ES-I3 (cell line): Measurements from ENCODE around the gene EYS.
"Not testable (repeated sequence)": the region's sequence is repeated elsewhere in the genome, so short reads cannot be mapped to it uniquely, and the experiment has no call there.

Experiments used
- H3K36me3 ChIP-seq: 2 replicates; pipeline ENCODE4 v1.6.1; 2013; ENCODE audit warnings: mild to moderate bottlenecking, low read length, control low read depth, moderate library complexity; ENCODE audit not compliant: insufficient read depth
- H3K4me1 ChIP-seq: 2 replicates; pipeline ENCODE4 v1.6.1; 2013; ENCODE audit warnings: mild to moderate bottlenecking, control low read depth, low read length; ENCODE audit not compliant: insufficient read depth
- H3K9ac ChIP-seq: 2 replicates; pipeline ENCODE4 v1.6.1; 2013; ENCODE audit warnings: low read depth, mild to moderate bottlenecking, low read length, moderate library complexity
- H3K9me3 ChIP-seq: 2 replicates; pipeline ENCODE4 v1.6.1; 2013; ENCODE audit warnings: mild to moderate bottlenecking, low read length, moderate library complexity; ENCODE audit not compliant: control insufficient read depth, insufficient read depth

Gene EYS

DNA sequence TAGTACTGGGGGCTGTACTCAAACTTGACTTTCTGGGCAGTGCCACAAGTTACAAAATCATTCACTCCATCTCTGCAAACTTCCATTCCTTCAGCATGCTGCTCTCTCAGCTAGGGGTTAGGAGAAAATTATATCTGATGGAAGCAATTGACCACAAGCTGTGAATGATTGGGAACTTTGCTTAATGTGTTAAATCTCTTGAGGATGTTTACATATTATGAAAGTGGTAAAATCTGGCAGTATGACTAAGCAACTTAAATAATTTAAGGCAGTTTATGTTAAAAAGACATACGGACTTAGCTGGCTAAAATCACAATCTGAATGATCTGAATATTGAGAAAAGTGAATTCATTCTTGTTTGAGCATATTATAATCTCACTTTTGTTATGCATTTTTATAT lies 1656.4 kb downstream of the EYS start:
- Histone ChIP-seq H3K9ac (no peak overlapping the region), H3K9me3 (no peaks in the 10 kb centered on the region), H3K36me3 (no peaks in the 10 kb centered on the region), H3K4me1 (no peaks in the 10 kb centered on the region)

DNA sequence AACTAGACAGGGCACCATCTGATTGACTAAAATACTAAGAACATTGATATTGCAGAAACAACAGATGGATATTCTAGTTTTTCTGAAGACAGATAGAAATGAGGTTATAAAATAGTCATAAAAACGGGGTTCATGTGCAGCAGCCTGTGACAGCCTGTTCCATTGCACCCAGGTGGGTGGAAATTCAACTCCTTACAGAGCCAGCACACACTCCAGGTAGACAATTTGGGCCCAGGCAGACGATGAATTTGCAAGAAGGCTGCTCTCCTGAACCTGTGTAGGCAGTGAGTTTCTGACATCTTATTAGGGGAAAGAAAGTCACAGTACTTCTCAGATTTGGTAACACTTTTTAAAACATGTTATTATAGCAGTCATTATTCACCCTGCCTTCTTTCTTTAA lies 1657.3 kb downstream of the EYS start:
- Histone ChIP-seq H3K4me1 (no peaks in the 10 kb centered on the region), H3K9ac (no peak overlapping the region), H3K9me3 (no peaks in the 10 kb centered on the region), H3K36me3 (no peaks in the 10 kb centered on the region)

DNA sequence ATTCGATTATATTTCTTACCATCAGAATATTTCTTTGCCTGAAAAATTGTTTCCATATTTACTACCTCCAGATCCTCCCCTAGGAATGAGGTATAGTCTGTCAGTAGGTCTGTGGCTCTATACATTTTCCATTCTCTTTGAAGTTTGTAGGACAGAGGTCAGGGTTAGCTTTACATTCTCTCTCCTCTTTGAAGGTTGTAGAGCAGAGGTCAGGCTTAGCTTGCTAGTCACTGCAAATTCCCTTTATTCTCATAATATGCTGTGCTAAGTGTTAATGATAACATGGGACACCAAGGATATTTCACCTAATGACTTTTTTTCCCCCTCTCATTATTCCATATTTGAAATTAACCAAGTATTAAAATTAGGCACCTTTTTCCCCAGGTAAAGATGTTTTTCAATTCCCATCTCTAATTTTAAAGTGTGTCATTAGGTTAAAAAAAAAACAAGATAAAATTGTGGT lies 1660.2 kb downstream of the EYS start:
- no peaks in the 10 kb centered on the region for H3K36me3 ChIP-seq
- no peak overlapping the region for H3K9ac ChIP-seq
- H3K4me1 ChIP-seq, result no peaks in the 10 kb centered on the region
- no peaks in the 10 kb centered on the region for H3K9me3 ChIP-seq

DNA sequence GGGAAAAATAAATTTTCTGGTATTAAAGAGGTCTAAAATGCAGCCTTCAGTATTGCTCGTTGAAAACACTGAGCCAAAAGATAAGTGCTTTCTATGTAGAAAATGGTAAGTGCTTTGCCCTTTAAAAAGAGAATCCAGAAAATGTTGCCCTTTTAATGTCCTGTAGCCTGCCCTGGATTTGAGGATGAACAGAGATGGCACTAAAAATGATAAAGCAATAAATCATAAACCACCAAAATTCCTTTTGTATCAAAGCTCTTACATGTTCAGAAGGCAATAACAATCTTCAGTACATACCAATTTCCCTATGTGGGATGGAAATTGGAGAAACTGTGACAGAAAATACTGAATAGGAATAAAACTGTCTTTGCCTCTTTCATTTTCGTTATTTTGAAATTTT lies 1665.7 kb downstream of the EYS start:
- no peak overlapping the region for H3K9ac ChIP-seq
- H3K9me3 ChIP-seq, result no peaks in the 10 kb centered on the region
- H3K4me1 ChIP-seq, result no peaks in the 10 kb centered on the region
- no peaks in the 10 kb centered on the region for H3K36me3 ChIP-seq

DNA sequence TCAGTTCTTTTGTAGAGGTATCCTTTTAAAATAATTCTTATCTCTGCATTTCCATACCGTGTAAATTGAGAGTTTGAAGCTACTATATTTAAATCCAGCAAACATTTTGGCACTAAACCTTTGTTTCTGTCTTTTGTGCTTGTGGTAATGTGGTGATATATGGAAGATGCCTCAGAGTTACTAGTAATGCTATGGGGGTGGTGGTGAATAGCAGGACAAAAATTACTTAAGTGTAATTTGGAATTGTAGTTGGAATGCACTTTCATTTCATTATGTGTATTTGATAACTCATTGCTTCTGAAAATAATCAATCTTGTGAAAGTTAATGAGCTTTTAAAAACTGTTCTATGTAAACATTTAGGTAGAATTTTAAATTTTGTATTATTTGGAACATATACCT lies 1666.9 kb downstream of the EYS start:
- Histone ChIP-seq H3K9ac (no peak overlapping the region), H3K36me3 (no peaks in the 10 kb centered on the region), H3K9me3 (no peaks in the 10 kb centered on the region), H3K4me1 (no peaks in the 10 kb centered on the region)

DNA sequence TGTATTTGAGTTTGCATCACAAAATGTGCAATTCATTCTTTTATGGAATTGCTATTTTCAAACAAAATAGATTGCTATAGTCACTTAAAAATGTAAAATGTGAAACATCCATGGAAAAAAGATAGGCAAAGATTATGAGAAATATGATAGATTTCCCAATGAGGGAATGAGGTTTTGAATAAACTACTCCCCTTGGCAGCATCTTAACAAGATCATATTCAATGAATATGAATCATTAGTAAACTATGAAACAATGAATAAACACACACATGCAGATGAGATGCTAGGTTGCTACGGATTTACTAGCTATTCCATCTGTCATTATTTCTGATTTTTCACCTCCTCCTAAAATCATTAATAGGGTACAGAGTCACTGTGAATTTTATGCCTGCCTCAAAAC lies 1669.6 kb downstream of the EYS start:
- Histone ChIP-seq H3K9me3 (no peaks in the 10 kb centered on the region), H3K36me3 (no peaks in the 10 kb centered on the region), H3K9ac (no peak overlapping the region), H3K4me1 (no peaks in the 10 kb centered on the region)

DNA sequence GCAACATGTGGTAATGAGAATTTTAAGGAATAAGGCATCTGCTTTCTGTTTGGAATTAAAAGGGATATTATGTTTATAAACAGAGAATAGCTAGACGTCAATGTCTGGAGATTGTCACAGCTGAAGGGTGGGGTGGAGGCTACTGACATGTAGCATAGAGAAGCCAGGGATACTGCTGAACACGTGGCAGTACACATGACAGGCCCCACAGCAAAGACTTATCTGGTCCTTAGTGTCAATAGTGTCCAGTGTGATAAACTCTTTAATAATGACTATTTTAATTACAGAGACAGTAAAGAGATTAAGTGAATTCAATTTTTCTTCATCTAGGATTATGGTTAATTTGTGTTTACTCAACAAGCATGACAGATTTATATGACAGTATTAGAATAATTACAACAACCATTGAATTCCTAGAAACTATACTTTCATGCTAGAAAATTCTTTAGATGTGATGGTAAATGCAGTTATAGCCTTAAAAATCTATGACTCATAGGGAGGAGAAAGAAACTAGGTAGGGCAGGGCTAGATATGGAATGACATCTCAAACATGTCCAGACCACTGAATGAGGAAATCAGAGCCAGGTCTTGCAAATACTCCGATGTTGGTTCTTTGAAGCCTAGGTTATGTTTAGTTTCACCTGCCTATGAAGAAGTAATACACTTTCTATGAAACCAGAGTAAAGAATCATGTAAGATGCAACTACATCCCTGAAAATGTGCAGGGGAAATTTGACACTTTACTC lies 1671.9 kb downstream of the EYS start:
- H3K4me1 ChIP-seq, result no peaks in the 10 kb centered on the region
- no peaks in the 10 kb centered on the region for H3K9me3 ChIP-seq
- no peak overlapping the region for H3K9ac ChIP-seq
- no peaks in the 10 kb centered on the region for H3K36me3 ChIP-seq

DNA sequence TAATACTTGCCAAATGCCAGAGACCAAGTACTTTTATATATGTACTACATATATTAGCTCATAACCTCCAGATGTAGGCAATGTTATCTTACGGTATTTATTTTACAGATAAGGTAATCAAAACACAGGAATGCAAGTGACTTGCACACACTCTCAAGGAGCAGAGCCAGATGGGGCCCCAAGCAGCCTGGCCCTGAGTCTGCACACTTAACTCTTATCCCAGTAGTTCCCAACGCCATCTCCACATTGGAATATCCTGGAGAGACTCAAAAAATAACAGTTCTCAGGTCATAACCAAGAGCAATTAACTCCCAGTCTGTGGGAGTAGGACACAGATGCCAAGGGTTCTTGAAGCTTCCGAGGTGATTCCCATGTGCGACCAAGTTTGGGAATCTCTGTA lies 1672.7 kb downstream of the EYS start:
- Histone ChIP-seq H3K4me1 (no peaks in the 10 kb centered on the region), H3K9me3 (no peaks in the 10 kb centered on the region), H3K36me3 (no peaks in the 10 kb centered on the region), H3K9ac (no peak overlapping the region)

DNA sequence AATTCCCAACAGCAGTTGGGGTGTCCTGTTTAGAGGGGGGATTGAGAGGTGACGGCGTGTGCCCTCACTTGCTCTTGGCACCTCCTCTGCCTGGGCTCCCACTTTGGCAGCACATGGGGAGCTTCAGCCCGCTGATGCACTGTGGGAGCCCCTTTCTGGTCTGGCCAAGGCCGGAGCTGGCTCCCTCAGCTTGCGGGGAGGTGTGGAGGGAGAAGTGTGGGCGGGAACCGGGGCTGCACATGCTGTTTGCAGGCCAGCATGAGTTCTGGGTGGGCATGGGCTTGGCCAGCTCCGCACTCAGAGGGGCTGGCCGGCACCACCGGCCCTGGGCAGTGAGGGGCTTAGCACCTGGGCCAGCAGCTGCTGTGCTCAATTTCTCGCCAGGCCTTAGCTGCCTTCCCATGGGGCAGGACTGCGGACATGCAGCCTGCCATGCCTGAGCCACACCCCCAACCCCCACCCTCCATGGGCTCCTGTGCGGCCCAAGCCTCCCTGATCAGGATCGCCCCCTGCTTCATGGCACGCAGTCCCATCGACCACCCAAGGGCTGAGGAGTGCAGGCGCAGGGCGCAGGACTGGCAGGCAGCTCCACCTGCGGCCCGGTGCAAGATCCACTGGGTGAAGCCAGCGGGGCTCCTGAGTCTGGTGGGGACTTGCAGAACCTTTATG lies 1675.9 kb downstream of the EYS start:
- not testable (repeated sequence) for H3K9me3 ChIP-seq, H3K4me1 ChIP-seq, H3K9ac ChIP-seq, H3K36me3 ChIP-seq

DNA sequence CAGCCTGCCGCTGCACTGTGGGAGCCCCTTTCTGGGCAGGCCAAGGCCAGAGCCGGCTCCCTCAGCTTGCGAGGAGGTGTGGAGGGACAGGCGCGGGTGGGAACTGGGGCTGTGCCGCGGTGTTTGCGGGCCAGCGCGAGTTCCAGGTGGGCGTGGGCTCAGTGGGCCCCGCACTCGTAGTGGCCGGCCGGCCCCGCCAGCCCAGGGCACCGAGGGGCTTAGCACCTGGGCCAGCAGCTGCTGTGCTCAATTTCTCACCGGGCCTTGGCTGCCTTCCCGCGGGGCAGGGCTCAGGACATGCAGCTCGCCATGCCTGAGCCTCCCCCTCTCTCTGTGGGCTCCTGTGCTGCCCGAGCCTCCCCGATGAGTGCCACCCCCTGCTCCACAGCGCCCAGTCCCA lies 1683.3 kb downstream of the EYS start:
- H3K4me1 ChIP-seq, result no peaks in the 10 kb centered on the region
- H3K9me3 ChIP-seq, result no peaks in the 10 kb centered on the region
- no peak overlapping the region for H3K9ac ChIP-seq
- H3K36me3 ChIP-seq, result no peaks in the 10 kb centered on the region

DNA sequence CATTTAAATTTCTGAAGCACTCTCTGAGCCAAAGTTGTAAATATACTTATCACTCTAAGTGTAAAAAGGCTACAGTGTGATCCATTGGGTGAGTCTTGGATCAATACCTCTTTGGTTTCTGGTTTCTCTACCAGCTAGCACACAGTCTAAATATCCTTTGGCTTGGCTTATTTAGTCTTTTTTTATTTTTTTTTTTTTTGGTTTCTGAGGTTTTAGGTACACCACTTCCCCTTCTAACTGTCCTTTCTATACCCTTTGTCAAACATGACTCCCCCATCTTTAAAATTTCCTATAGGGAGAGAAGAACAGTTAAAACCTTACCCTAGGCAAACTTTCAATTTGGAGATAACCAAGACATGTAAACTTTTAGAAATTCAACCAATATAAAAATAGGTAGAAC lies 1692.4 kb downstream of the EYS start:
- Histone ChIP-seq H3K4me1 (no peaks in the 10 kb centered on the region), H3K36me3 (no peaks in the 10 kb centered on the region), H3K9me3 (no peaks in the 10 kb centered on the region), H3K9ac (no peak overlapping the region)

DNA sequence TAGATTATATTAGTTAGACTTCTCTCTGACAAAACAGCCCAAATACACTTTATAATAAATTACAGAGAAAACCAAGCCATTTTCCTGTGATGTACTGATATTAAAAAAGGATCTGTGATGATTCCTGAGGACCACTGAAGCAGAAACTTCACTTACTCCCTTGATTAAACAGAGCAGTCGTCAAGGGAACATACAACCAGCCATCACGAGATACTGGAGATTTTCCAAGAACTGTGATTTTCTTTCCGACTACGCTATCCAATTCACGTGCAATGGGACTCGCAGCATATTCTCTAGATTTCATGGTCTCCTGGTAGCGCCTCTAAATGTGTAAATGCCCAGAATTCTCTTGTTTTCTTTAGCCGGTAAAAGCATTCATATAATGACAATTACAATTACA lies 1694.0 kb downstream of the EYS start:
- no peak overlapping the region for H3K9ac ChIP-seq

DNA sequence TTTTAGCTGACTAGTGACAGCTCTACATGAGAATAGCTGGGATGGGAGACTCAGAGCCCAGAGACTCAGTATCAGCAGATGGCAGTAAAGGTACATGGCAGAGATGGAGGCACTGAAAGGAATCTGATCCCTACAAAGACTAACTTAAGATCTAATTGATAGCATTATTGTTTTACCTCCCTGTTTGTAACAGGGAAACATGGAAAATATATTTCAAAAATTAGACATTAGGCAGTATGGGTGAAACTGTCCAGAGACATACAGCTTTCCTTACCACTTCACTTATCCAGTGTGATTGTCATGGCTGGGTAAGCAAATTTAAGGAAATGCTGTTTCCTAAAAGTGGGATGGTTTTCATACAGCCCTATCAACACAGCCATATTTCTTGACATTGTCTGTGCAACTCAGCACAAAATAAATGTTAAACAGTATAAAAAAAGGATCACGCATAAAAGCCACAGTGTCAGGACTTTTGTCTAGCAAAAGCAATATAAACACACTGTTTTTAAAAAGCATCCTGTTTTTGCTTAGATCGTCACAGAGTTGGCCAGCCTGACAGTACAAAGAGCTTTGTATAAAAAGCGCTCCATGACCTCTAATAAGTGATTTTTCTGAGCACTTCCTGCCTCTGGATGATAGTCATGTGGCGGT lies 1694.5 kb downstream of the EYS start:
- no peaks in the 10 kb centered on the region for H3K4me1 ChIP-seq
- H3K9ac ChIP-seq, result no peak overlapping the region
- H3K36me3 ChIP-seq, result no peaks in the 10 kb centered on the region
- H3K9me3 ChIP-seq, result no peaks in the 10 kb centered on the region

More for the DNA sequence above, 1694.0 kb downstream of the EYS start:
- H3K4me1 ChIP-seq, result no peaks in the 10 kb centered on the region
- H3K9me3 ChIP-seq, result no peaks in the 10 kb centered on the region
- no peaks in the 10 kb centered on the region for H3K36me3 ChIP-seq

DNA sequence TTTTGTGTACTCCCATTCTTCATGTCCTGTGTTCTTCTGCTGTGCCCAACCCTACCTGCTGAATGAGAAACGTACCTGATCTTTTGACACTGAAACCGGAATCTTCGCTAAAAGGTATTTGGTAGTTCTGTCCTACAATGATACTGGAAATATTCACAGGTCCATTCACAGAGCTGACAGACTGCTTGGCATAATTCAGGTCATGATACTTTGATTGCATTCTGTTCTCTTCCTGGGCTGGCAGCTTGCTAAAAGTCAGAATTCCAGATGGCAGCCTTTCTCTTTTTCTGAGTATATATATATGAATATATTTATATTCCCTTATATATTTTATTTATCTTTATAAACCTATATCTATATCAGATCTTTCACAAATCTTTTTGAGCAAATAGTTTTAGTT lies 1696.4 kb downstream of the EYS start:
- no peaks in the 10 kb centered on the region for H3K9me3 ChIP-seq
- H3K4me1 ChIP-seq, result no peaks in the 10 kb centered on the region
- no peak overlapping the region for H3K9ac ChIP-seq
- H3K36me3 ChIP-seq, result no peaks in the 10 kb centered on the region

DNA sequence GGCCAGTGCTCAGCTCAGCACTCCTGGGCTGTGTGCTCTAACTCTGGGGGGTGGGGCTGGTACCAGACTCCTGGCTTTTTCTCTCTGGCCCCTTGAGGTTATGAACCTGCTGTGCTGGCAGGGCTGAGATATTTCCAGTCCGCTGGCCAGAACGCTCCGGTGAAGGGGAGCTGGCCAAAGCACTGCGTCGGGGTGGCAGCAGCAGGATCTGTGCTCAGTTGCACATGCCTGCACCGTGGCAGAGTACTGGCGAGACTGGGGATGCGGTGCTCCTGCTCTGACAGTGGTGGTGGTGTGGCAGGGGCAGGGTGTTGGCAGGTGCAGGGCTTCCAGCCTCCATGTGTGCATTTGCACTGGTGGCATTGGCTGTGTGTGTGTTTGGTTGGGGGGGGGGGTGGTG lies 1697.0 kb downstream of the EYS start:
- no peaks in the 10 kb centered on the region for H3K9me3 ChIP-seq
- no peak overlapping the region for H3K9ac ChIP-seq

More for the DNA sequence above, 1697.0 kb downstream of the EYS start:
- no peaks in the 10 kb centered on the region for H3K36me3 ChIP-seq
- no peaks in the 10 kb centered on the region for H3K4me1 ChIP-seq
